OCI-M2 (cell line): ENCODE results near the gene BCL2L1.

Experiments used
- DNase-seq: peaks from one replicate; lab custom pipeline; 2025; ENCODE audit not compliant: unreplicated experiment; lab: John Stamatoyannopoulos, UW

The BCL2L1 gene

DNA sequence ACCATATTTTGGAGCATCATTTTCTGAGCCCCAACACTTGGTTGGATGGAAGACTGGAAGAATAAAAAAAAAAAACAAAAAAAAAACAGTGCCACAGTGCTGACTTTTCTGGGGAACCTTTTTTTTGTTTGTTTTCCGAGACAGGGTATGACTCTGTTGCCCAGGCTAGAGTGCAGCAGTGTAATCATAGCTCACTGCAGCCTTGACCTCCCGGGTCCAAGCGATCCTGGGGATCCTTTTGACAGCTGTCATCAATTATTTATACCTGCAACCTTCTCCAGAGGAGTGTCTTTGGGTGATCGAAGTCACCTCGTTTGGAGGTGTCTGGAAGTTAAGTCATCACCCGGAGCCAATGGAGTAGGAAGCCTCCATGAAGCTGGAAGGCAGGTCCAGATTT, 8.7 kb upstream of the BCL2L1 start:
- DNase-seq: no peak

DNA sequence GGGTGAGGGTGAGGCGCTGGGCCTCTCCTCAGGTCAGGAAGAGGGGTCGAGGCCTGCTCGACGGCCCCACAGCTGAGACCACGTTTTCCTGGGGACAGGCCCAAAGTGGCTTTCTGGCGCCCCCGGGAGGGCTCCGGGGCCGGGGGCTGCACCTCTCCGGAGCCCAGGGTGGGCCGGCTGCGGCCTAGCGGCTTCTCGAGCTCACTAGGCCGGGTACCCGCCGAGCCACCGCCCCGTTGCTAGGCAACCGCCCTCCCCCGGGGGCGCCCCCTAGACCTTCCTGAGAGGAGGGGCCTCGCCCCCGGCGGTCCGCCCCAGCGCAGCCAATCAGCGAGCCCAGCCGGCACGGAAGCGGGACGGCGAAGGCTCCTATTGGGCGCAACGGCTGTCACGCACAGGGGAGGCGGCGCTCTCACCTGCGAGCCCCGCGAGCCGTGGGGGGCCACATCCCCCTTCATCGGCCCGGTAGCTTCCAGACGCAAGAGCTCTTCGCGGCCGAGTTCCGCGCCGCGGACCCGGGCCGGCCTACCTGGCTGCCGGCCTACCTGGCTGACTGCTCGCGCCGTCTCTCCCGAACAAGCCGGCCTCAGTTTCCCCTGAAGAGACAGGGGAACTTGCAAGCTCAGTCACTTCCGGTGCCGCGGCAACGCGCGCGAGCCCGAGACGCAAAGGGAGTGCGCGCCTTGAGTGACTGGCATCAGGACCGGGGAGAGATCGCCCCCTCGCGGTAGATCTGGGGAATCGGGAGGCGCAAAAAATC, 831 bp upstream of the BCL2L1 start:
- peak; percentile 91 for DNase-seq

DNA sequence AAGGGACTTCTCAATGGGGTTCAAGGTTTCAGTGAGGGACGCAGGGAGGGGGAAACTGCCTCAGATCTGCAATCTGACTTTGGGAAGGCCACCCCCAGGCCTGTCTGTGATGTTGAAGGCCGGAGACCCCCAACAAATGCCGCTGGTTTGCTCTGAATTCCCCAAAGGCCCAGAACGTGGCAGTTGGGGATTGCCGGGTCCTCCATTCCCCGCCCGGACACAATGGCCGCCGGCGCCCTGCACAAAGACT, 326 bp upstream of the BCL2L1 start:
- DNase-seq: no peak

DNA sequence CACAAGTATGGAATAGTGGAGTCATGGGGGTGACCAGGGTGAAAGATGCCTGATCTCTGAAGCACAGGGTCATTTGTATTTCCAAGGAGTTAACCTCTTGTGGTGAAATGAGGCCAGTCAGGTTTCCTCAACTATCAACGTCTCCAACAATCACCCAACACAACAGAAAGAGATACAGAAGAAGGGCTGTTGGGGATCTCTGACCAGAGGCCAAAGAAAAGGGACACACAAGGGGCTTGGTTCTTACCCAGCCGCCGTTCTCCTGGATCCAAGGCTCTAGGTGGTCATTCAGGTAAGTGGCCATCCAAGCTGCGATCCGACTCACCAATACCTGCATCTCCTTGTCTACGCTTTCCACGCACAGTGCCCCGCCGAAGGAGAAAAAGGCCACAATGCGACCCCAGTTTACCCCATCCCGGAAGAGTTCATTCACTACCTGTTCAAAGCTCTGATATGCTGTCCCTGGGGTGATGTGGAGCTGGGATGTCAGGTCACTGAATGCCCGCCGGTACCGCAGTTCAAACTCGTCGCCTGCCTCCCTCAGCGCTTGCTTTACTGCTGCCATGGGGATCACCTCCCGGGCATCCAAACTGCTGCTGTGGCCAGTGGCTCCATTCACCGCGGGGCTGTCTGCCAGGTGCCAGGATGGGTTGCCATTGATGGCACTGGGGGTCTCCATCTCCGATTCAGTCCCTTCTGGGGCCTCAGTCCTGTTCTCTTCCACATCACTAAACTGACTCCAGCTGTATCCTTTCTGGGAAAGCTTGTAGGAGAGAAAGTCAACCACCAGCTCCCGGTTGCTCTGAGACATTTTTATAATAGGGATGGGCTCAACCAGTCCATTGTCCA, 1.0 kb downstream of the BCL2L1 start:
- no peak for DNase-seq

DNA sequence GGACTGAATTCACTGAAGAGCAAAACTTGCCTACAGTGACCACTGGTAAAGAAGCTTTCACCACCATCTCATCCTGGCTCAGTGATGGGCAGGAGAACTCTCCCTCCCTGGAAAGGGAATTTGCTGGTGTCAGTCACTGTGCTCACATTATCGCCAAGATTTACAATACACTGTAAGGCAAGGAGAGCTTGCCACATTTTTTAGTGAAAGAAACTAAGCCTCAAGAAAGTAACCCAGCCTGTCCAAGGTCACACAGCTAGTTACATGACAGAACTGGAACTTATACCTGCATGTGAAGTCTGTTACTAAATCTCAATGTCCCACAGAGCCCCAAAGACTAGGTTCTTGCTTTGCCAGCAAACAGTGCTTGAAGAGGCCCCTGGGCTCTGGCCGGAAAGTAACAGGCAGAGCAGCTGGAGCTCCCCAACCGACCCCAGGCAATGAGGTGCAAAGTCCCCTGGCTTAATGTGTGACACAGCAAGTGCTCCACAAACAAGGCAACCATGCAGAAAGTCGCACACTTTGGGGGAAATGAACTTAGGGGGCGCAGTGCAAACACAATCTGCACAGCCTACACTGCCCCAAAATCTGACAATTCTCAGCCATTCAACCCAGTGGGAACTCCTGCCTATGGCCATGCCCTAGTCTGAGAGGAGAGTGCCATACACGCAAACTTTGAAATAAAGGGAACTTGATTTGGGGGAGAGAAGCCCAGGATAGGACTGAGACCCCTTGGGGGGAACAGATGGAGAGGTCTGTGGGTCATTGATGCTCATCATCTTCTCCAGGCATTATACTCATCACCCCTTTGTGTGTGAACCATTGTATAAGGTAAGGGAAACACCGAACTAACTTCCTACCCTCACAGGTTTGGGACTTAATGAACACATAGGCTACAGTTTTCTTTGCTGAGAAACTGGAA, 1.9 kb downstream of the BCL2L1 start:
- DNase-seq: no peak

DNA sequence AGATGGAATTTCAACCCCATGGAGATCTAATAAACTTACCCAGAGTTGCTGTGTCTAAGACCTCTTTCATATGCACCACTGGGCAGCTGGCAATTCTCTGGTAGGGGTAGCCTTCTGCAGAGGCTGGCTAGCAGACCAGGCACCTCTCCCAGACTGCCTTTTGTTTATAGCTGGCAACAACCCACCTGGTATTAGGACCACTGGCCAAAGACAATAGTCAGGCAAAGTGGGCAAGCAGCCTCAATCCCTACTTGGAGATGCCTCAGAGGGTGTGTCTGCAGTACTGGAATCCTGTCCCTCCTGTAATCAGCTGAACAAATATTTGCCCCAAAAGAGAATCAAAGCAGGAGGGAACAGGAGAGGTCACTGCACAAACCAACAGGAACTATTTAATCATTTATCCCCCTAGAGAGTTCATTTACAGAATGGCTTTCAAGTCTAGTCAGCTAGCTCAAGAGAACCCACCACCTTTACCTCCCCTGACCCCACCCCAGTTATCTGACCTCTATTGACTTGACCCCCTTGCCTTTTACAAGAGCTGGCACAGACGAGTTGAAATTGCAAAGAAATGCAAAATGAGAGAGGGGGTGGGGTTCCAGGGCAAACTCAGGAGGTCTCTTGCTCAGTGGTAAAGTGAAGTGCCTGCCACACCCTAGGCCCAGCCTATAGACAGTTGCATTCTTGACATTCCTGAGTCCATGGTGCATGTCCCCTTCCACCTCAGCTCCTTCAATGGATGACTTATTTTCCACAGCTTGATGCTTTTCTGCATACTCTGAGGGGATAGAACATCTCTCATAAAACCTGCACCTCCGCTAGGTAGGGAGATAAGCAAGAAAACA, 2.8 kb downstream of the BCL2L1 start:
- DNase-seq: no peak

DNA sequence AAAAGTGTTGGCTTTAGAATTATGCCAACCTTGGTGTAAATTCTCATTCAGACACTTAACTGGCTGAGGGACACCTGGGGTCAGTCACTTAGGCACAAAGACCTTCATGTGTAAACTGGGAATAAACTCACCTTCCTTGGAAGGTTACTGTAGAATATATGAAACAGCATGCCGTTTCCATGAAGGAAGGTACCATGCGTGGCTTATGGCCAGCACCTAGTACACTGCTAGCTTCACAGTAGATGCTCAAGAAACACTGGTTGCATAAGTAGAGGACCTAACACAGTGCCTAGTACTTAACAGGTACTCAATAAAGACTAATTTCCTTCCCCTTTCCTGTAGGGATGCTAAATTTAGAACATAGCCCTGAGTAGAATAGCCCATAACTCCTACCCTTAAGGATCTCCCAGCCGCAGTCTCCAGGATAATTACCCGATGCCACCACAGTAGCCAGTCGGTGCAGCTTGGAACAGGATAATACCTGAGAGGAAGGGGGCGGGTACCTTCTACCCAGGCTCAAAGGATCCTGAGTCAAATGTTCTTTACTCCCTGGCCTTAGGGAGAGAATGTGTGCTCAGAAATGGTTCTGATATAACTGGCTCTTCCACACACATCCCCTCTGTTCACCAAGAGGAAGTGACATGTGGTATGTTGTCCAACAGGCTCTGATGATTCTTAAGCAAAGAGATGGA, 3.6 kb downstream of the BCL2L1 start:
- no peak for DNase-seq

DNA sequence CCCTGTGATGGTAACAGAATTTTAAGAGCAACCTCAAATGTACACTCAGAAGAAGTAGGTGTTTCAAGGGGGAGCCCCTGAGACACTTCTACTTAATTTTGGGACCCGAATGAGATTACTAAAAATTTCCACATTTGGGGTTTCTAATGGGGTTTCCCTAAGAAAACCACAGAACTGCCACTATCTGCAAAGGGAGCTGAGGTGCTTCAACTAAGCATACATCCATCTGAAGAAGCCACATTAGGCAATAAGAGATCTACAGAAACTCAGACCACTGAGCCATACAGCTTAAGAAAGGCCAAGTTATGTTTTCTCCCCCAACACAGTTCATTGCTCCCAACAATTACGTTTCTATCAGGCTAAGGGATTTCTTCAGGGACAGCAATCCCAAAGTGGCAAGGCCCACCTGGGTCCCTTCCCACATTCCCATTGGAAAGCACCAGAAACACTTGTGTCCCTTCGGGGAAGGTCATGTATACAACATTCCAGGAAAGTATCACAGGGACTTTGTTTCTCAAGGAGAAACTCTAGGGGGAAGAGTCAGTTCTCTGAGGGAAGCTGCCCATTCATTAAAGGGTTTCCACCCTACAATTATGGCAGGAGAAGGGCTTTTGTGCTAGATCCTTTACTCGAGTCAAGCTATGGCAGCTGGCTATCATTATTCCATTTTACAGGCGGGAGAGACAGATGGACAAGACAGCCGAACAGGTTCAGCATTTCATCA, 5.0 kb downstream of the BCL2L1 start:
- DNase-seq: no peak

DNA sequence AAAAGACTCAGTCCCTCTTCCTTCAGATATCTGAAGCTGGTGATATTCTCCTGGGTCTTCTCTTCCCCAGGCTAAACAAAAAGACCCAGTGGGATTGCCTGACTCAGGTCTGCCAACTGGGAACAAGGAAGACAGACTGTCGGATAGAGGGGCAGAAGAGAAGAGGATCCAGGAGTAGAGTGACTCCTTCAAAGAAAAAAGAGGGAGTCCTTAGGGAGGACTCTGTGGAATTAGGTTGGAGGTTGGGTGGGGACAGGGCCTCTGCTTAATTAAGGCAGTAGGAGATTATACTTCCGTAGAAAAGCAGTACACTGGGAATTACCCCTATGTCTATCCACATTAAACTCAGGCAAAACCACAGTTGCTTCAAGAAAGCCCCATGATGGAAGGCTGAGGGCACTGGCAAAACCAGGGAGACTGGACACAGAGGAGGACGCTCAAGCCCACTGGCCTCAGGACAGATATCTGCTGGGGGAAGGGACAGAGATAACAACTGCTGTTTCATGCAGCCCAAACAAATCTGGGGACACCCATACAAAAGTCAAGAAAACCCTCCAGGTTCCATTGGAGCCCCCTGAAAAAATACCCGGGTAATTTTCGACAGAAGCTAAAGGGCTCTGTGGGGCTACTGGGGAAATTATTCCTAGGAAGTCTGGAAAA, 5.7 kb downstream of the BCL2L1 start:
- DNase-seq: no peak

DNA sequence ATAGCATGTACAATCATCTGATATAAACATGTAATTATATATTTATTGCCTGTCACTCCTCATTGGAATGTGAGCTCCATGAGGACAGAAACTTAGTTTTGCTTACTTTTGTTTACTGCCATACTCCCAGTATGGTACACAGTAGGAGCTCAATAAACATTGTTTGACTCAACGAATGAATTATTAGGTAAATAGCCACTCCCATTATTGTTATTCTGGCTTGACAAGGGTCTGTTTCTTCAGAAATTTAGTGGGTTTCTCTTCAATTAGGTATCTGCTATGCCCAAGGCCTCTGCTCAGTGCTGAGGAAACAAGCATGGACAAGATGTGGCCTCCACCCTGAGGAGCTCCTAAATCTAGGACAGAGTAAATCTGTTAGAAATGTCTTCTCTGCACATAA, 6.3 kb downstream of the BCL2L1 start:
- no peak for DNase-seq

DNA sequence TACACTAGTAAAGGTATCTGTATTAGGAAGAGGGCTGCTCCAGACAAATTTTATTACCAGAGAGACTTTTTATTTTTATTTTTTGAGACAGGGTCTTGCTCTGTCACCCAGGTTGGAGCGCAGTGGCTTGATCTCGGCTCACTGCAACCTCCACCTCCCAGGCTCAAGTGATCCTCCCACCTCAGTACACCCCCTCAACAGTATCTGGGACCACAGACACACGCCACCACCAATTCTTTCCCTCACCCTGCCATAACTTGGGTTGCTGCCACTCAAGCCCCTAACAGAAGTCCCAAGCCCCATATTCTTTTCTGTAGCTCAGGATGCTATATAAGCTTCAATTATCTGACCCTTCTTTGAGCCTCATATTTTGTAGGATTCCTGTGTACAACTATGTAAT, 6.9 kb downstream of the BCL2L1 start:
- DNase-seq: no peak

DNA sequence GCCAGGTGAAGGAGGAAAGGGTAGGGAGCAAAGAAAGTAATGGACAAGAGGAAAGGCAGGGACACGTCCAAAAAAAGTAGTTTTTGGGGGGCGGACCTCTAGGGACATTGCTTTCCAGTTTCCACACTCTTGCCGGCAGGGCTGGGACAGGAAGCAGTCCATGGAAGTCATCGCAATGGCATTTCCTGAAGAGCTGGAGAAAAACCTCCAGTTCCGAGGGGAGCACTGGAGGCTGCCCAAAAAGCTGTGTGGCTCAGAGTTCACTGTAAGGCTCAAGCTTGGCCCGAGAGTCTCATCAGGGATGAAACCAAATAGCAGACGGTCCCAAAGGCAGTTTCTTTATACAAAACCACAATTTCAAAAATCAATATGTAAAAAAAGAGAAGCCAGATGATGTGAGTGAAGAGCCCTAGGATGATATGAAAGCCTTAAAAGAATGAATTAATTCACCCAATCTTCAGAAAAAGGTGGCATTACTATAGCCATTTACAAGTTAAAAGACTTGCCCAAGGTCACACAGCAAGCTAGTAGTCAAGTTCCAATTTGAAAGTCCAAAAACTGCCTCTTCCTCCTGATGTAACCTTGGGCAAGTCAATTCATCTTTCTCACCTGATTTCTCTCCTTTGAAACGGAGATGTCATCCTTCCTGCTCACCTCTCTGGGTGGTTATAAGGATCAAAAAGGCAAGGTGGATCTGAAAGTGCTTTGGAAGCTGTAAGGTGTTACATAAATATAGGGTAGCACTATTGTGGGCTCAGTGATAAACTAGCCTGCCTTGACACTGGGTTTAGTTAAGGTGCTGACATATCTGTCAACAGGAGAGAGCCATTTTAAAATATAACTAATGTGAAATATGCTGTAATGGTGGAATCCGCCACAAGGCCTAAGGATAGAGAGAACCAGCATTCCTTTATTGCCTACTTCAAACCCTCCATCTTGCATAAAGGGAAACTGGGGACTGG, 9.1 kb downstream of the BCL2L1 start:
- no peak for DNase-seq

DNA sequence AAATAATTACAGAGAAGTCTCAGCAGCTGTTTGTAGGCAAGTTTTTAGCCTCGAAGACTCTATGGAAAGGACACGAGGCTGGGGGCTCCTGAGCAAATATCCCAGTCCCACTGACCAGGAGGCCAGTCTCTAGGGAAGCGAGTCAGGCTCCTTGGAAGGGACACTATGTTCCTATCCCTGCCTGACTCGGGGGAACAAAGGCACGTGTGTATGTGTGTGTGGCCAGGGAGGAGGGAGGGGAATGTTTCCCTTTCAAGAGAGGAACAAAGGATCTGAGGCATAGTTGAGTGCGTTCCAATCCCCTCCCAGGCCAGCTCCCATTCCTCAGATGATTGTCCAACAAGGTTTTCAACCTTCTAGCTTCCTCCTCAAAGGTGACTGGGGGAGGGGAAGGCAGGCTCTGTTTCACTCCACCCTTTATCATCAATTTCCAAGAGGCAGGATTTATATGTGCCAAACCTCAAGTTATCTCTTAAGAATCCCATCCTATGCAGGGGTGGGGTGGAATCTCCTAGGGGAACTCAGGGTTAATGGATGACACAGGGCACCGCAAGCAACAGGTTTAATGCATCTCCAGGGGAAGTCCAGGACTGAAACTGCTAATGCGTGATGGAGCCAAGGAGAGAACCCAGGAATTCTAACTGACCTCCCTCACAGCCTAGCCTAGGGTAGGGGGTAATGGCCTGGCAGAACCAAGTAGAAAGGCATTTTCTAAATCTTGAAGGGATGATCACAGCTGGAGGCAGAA, 9.9 kb downstream of the BCL2L1 start:
- no peak for DNase-seq

DNA sequence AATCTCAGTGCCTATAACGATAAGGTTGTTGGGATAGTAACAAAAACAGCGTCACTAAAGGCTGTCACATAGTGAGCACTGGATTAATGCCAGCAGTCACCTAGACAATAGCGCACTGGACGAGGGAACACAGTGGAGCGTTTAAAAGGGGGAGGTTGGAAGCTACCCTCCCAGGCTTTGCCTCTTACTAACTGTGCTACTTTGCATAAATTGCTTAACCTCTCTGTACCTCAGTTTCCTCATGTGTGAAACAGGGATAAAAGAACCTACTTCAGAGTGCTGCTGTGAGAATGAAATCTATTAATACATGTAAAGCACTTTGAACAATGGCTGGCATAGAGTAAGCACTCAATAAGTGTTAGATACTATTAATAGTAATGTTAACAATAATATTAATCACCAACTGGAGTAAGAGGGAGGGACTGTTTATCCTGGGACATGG, 10.5 kb downstream of the BCL2L1 start:
- DNase-seq: no peak

DNA sequence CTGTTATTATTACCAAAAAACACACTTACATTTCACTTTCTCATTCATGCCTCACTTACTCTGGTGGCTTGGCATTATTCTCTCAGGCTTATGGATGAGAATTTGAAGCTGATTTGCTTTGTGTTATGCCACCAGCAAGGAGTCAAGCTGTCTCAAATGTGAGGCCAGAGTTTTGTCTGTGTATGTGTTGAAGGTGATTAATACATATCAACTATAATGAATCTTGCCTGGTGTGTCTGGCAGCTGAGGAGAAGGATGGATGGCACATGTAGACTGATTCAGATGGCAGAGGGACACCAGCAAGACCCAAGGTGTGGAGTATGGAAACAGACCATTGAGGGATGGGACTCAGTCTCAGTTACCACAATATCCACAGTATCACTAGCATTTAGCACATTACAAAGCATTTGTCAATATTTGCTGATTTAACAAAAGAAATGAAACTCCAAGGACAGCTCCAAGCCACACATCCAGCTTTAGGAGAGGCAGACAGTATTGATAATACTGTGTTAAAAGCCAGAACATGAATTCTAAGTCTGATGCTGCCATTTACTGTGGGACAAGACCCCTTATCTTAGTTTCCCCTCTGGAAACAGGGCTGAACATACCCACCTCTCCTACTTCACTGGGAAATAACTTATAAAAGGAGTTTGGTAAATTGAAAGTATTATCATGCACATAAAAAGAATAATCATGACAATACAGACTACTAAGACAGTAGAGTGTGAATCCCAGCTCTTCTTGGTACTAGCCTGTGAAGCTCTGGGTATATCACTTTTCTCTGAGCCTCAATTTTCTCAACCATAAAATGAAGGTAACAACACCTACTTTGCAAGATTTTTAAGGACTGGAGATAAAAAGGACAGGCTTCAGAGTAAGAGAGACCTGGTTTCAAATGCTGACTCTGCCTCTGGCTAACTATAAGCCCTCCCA, 11.2 kb downstream of the BCL2L1 start:
- no peak for DNase-seq
